ENCODE results near the gene VANGL1.

- TF ChIP-seq CTCF (IDR thresholded peaks at IDR 0.05): no peak
- TF ChIP-seq POLR2A (IDR thresholded peaks at IDR 0.05): no peak
Observed at GRCh38 chr1:115647047-115647446, 5.3 kb downstream of the VANGL1 start.

Data from esophagus squamous epithelium (tissue), 4 donors.